Type B pancreatic cell (in vitro differentiated cells): ENCODE data around the gene KRTAP10-9. TPM values are rescaled to one million over a fixed set of nuclear protein-coding genes. Genes with fewer than 3 reads are reported as not detected.
"Not testable (repeated sequence)": the region's sequence is repeated elsewhere in the genome, so short reads cannot be mapped to it uniquely, and the experiment has no call there.

Experiments used
- DNase-seq: peaks from one replicate; pipeline ENCODE4 v3.0.0; 2021; ENCODE audit warnings: mixed read lengths; ENCODE audit not compliant: unreplicated experiment; ENCODE audit errors: extremely low spot score
- H3K27ac Mint-ChIP-seq: 2 replicates; pipeline ENCODE4 v1.8.0; 2021; ENCODE audit warnings: mild to moderate bottlenecking, mixed read lengths
- H3K27me3 Mint-ChIP-seq: 2 replicates; pipeline ENCODE4 v1.8.0; 2021; ENCODE audit warnings: mixed read lengths
- H3K36me3 Mint-ChIP-seq: 2 replicates; pipeline ENCODE4 v1.8.0; 2021; ENCODE audit warnings: mixed read lengths
- H3K4me1 Mint-ChIP-seq: one replicate; pipeline ENCODE4 v1.8.0; 2021; ENCODE audit warnings: mixed read lengths; ENCODE audit not compliant: unreplicated experiment
- H3K4me3 Mint-ChIP-seq: 2 replicates; pipeline ENCODE4 v1.8.0; 2021; ENCODE audit warnings: mild to moderate bottlenecking, mixed read lengths
- H3K9me3 Mint-ChIP-seq: 2 replicates; pipeline ENCODE4 v1.8.0; 2021; ENCODE audit warnings: mixed read lengths
- total RNA-seq: library from RNA; stranded (reverse); gene quantifications from 2 replicates; pipeline ENCODE4 v1.2.1, GENCODE V29; 2021; ENCODE audit warnings: low replicate concordance
- TF ChIP-seq, protein P1 (sequence below): fragments of 200-600 bp; sonication (generic); conservative IDR thresholded peaks from 2 replicates; pipeline ENCODE4 v1.5.0; 2021; ENCODE audit warnings: antibody characterized with exemption, mild to moderate bottlenecking

KRTAP10-9 gene
- total RNA-seq, 1 donor from 2014 or later: not detected

DNA sequence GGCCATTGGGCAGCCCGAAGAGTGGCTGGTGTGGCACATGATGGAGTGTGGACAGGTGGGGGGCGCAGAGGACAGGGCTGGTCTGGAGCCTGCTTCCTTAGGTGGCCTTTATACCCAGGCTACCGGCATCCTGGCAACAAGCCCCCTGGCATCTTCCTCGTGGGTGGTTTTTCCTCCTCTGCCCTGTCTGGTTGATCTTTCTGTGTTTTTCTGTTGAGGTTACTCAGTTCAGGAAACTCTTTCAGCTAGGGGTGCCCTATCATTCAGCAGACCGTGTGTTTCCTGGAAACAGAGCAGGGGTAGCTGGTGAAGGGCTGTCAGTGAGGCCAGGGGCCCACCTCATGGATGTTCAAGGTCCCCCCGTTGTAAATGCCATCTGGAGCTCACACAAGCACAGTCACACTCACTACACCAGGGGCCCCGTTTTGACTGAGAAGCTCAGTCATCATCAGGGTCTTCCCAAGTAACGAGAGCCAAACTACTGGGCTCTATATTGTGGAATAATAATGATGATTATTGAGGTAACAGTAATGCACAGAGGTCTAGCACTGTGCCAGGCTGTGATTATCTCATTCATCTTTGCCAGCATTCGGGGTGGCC is 27.8 kb downstream of the KRTAP10-9 start, which contains the start of gene KRTAP12-4:
Gene KRTAP12-4 (minus strand): TSS at position 84 of the 600 bp plus-strand sequence. CDS start 45 bp downstream, at position 39.
- Mint-ChIP-seq H3K4me3 (no peak within 1 kb of the TSS), H3K4me1 (no peaks in the 10 kb centered on the region), H3K27ac (no peak within 1 kb of the TSS), H3K9me3 (peaks cover 13% of the 10 kb centered on the region), H3K36me3 (no peaks in the 10 kb centered on the region), H3K27me3 (no peaks in the 10 kb centered on the region)
- peak; percentile 50 for DNase-seq
- TF ChIP-seq, protein P1, sequence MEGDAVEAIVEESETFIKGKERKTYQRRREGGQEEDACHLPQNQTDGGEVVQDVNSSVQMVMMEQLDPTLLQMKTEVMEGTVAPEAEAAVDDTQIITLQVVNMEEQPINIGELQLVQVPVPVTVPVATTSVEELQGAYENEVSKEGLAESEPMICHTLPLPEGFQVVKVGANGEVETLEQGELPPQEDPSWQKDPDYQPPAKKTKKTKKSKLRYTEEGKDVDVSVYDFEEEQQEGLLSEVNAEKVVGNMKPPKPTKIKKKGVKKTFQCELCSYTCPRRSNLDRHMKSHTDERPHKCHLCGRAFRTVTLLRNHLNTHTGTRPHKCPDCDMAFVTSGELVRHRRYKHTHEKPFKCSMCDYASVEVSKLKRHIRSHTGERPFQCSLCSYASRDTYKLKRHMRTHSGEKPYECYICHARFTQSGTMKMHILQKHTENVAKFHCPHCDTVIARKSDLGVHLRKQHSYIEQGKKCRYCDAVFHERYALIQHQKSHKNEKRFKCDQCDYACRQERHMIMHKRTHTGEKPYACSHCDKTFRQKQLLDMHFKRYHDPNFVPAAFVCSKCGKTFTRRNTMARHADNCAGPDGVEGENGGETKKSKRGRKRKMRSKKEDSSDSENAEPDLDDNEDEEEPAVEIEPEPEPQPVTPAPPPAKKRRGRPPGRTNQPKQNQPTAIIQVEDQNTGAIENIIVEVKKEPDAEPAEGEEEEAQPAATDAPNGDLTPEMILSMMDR: no peak

DNA sequence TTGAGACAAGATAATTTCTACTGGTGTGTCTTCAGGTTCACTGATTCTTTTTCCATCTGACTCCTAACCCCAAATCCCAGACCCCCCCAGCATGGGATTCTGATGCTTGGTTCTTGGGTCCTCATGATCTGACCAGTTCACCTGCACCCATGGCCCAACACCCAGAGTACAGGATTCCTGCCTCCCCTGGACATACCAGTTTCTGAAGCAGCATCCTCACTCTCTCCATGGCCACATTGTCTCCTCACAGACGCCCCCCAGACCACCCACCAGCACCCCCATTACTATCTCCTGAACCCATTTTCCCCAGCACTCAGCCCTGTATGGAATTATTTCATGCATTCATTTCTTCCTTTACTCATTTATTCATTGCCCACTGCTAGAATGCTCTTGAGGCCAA is 30.0 kb downstream of the KRTAP10-9 start:
- TF ChIP-seq, protein P1: no peak
- no peaks in the 10 kb centered on the region for H3K4me1 Mint-ChIP-seq
- H3K4me3 Mint-ChIP-seq: no peak overlapping the region
- no peaks in the 10 kb centered on the region for H3K36me3 Mint-ChIP-seq
- H3K9me3 Mint-ChIP-seq: peaks cover 13% of the 10 kb centered on the region
- H3K27ac Mint-ChIP-seq: no peak overlapping the region
- peak; percentile 40 for DNase-seq
- no peaks in the 10 kb centered on the region for H3K27me3 Mint-ChIP-seq

DNA sequence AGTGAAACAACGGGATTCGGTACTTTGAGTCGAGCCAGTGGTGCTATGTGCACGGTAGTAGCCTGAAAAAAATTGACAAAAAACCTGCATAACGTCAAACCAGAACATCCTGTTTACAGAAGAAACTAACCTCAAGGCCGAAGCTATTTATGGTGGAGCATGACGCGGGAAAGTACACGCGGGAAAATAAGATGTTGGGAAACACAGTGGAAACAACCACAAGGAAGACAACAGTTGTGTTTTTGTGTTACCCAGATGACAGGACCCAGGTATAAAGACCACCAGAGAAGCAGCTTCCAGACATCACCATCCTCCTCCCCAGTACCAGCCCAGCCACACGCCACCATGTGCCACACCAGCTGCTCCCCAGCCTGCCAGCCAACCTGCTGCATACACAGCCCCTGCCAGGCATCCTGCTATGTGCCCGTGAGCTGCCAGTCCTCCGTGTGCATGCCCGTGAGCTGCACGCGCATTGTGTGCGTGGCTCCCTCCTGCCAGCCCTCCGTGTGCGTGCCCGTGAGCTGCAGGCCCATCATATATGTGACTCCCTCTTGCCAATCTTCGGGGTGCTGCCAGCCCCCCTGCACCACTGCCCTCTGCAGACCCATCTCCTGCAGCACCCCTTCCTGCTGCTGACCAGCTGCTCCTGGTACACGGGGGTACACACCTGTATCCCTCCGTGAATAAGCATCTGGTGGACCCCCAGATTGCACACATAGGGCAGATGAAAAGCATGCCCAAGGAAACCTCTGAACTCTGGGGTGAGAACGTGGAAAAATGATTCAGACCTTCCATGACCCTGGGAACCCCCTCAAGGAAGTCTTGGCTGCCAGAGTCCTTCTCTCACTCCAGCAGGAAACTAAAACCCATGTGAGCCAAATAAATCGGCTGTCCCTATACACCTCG is 31.0 kb downstream of the KRTAP10-9 start, which contains the start of gene KRTAP12-3:
Gene KRTAP12-3 (plus strand): TSS at position 298 of the 906 bp plus-strand sequence. CDS start 48 bp downstream, at position 346.
- Mint-ChIP-seq H3K27me3 (no peaks in the 10 kb centered on the region), H3K36me3 (no peaks in the 10 kb centered on the region), H3K27ac (no peak within 1 kb of the TSS), H3K4me3 (no peak within 1 kb of the TSS), H3K9me3 (peaks cover 13% of the 10 kb centered on the region), H3K4me1 (no peaks in the 10 kb centered on the region)
- TF ChIP-seq, protein P1: no peak
- peak; percentile 27 for DNase-seq

DNA sequence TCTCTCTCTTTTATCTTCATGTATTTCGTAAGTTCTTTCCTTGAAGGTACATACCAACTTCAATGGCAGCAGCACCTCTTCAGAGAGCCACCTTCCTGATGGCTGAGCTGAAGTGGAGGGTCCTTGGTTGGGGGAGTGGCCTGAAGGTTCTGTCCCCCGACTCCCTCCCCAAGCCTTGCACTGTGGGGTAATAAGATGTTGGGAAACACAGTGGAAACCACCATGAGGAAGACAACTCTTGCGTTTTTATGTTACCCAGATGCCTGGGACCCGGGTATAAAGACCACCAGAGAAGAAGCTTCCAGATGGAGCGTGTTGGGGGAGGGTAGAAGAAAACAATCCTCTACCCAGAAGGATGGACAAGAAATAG is 31.6 kb downstream of the KRTAP10-9 start:
- Mint-ChIP-seq H3K36me3 (no peaks in the 10 kb centered on the region), H3K4me1 (no peaks in the 10 kb centered on the region), H3K27ac (no peak overlapping the region), H3K4me3 (no peak overlapping the region), H3K27me3 (no peaks in the 10 kb centered on the region), H3K9me3 (peaks cover 13% of the 10 kb centered on the region)
- TF ChIP-seq, protein P1: no peak
- DNase-seq: peak; percentile 22

DNA sequence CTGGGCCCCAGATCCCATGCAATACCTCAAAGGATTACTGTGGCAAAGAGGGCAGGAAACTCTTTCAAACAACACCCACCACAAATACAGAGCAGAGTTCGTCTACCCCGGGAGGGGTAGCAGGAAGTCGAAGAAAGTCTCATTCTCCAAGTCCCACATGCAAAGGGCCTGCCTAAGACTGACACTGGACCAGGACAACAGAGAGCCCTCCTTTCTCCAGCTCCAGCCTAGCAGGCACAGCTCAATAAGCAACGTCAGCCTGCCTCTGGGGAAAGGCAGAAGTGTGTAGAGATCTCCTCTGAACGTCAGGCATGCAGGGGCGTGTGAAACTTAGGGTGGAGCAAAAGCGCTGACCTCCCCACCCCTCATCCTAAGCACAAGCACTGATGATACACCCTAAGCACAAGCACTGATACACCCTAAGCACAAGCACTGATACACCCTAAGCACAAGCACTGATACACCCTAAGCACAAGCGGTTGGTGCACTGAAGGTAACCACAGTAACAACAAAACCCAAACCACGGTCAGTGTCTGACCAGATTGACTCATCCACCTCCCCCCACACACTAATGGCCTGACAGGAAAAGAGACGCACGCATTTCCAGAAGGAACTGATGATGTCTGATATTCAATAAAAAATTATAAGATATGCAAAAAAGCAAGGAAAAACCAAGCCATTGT is 32.2 kb downstream of the KRTAP10-9 start:
- DNase-seq: peak; percentile 34
- H3K9me3 Mint-ChIP-seq: peaks cover 13% of the 10 kb centered on the region
- no peaks in the 10 kb centered on the region for H3K36me3 Mint-ChIP-seq
- H3K27me3 Mint-ChIP-seq: no peaks in the 10 kb centered on the region
- H3K4me3 Mint-ChIP-seq: no peak overlapping the region
- TF ChIP-seq, protein P1: no peak
- H3K4me1 Mint-ChIP-seq: no peaks in the 10 kb centered on the region
- H3K27ac Mint-ChIP-seq: no peak overlapping the region

DNA sequence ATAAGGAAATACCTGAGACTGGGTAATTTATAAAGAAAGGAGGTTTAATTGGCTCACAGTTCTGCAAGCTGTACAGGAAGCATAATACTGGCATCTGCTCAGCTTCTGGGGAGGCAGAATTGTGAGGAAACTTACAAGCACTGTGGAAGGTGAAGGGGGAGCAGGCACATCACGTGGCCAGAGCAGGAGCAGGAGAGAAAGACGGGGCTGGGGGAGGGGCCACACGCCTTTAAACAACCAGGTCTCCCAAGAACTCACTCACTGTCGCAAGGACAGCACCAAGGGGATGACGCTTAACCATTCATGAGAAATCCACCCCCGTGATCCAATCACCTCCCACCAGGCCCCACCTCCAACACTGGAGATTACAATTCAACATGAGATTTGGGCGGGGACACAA is 34.7 kb downstream of the KRTAP10-9 start:
- not testable (repeated sequence) for H3K27me3 Mint-ChIP-seq, H3K36me3 Mint-ChIP-seq, H3K4me1 Mint-ChIP-seq, H3K4me3 Mint-ChIP-seq, H3K9me3 Mint-ChIP-seq, H3K27ac Mint-ChIP-seq
- peak; percentile 24 for DNase-seq
